Measurements from ENCODE around the gene CERK. TPM values are rescaled to one million over a fixed set of nuclear protein-coding genes. Genes with fewer than 3 reads are reported as not detected.

The CERK gene
- total RNA-seq, 4 donors from 2014 or later, result 19.2 to 46.2 (median 36.6) TPM

- Histone ChIP-seq H3K4me1 (peaks cover 2% of the 10 kb centered on the region), H3K9me3 (no peaks in the 10 kb centered on the region), H3K4me3 (no peak overlapping the region), H3K27ac (no peak overlapping the region), H3K27me3 (no peaks in the 10 kb centered on the region), H3K36me3 (peaks cover 4% of the 10 kb centered on the region)
- TF ChIP-seq POLR2AphosphoS5 (IDR thresholded peaks at IDR 0.05) (no peak), POLR2A (IDR thresholded peaks at IDR 0.05) (no peak), EP300 (IDR thresholded peaks at IDR 0.05) (no peak), CTCF (IDR thresholded peaks at IDR 0.05) (no peak)
- no peak for DNase-seq (ENCODE audit: low spot score in 2 of 2)
- WGBS, result 80% methylated on average over 22 of the region's 24 CpGs
These were observed 97.6 kb downstream of the CERK start for GRCh38 chr22:46640293-46641055.

GRCh38 chr22:46639843-46640242 lies 98.2 kb downstream of the CERK start:
- TF ChIP-seq POLR2AphosphoS5 (IDR thresholded peaks at IDR 0.05), result no peak
- TF ChIP-seq EP300 (IDR thresholded peaks at IDR 0.05), result no peak
- no peak for TF ChIP-seq POLR2A (IDR thresholded peaks at IDR 0.05)
- no peak for TF ChIP-seq CTCF (IDR thresholded peaks at IDR 0.05)
- Histone ChIP-seq H3K27ac (no peak overlapping the region), H3K36me3 (peaks cover 4% of the 10 kb centered on the region), H3K4me1 (peaks cover 3% of the 10 kb centered on the region), H3K4me3 (no peak overlapping the region), H3K27me3 (no peaks in the 10 kb centered on the region), H3K9me3 (no peaks in the 10 kb centered on the region)
- WGBS, result 92% methylated on average over 11 of the region's 11 CpGs
- no peak for DNase-seq (ENCODE audit: low spot score in 2 of 2)

- H3K4me3 ChIP-seq, result no peak overlapping the region
- peaks cover 4% of the 10 kb centered on the region for H3K36me3 ChIP-seq
- H3K9me3 ChIP-seq, result no peaks in the 10 kb centered on the region
- no peak overlapping the region for H3K27ac ChIP-seq
- no peaks in the 10 kb centered on the region for H3K27me3 ChIP-seq
- no peak for TF ChIP-seq POLR2A (IDR thresholded peaks at IDR 0.05)
- no peak for TF ChIP-seq CTCF (IDR thresholded peaks at IDR 0.05)
- no peak for TF ChIP-seq POLR2AphosphoS5 (IDR thresholded peaks at IDR 0.05)
- TF ChIP-seq EP300 (IDR thresholded peaks at IDR 0.05), result no peak
- WGBS, result 68% methylated on average over 14 of the region's 18 CpGs
- no peak for DNase-seq (ENCODE audit: low spot score in 2 of 2)
- peaks cover 13% of the 10 kb centered on the region for H3K4me1 ChIP-seq
These were observed 99.2 kb downstream of the CERK start for GRCh38 chr22:46638601-46639431.

GRCh38 chr22:46637711-46638600 lies 100.1 kb downstream of the CERK start:
- Histone ChIP-seq H3K4me3 (no peak overlapping the region), H3K27me3 (no peaks in the 10 kb centered on the region), H3K27ac (no peak overlapping the region), H3K4me1 (peaks cover 21% of the 10 kb centered on the region), H3K36me3 (peaks cover 4% of the 10 kb centered on the region), H3K9me3 (no peaks in the 10 kb centered on the region)
- TF ChIP-seq POLR2A (IDR thresholded peaks at IDR 0.05), result no peak
- no peak for TF ChIP-seq CTCF (IDR thresholded peaks at IDR 0.05)
- no peak for TF ChIP-seq EP300 (IDR thresholded peaks at IDR 0.05)
- TF ChIP-seq POLR2AphosphoS5 (IDR thresholded peaks at IDR 0.05), result no peak
- WGBS, result 89% methylated on average over 20 of the region's 21 CpGs
- no peak for DNase-seq (ENCODE audit: low spot score in 2 of 2)

Measured in suprapubic skin (tissue), 4 donors.